NCI-H748 treated with DMSO at 0.1 percent for 48 hours (cell line): Measurements from ENCODE around the gene CTNNBL1.

ENCODE experiments used
- DNase-seq: peaks from one replicate; lab custom pipeline; 2025; lab: John Stamatoyannopoulos, UW

CTNNBL1 gene

DNA sequence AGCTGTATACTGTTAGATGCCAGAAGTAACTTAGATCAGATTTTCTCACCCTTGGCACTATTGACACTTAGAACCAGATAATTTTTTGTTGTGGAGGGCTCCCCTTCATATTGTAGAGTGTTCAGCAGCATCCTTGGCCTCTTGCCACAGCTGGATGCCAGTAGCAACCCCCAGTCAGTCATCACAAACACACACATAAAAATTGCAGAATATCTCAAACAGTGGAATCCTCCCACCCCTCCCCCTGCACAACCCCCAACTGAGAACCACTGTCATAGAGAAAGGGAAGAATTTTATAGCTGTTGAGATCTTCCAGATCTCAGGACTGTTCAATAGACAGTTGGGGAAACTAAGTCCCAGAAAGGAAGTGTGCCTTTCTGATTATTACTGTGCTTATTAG lies 127.9 kb downstream of the CTNNBL1 start:
- no peak for DNase-seq

DNA sequence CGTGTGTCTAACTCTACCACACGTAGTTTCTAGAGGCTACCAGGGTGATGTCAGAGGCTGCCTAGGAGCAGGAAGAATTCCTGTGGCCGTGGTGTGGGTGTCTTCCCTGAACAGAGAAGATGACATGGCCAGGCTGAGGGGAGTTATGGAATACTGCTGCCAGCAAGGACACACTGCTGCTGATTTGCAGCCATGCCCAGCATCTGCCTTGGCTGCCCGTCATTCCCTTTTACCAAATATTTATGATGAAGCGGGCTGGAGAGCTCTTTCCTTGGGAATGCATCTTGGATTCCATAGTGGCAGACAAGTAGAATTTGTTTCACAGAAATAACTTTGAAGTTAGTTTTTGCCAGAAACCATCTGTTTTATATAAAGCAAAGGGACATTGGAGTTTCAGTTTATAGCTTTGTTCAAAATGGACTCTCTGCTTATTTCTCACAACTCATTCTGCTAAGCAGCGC lies 128.3 kb downstream of the CTNNBL1 start:
- DNase-seq: no peak

DNA sequence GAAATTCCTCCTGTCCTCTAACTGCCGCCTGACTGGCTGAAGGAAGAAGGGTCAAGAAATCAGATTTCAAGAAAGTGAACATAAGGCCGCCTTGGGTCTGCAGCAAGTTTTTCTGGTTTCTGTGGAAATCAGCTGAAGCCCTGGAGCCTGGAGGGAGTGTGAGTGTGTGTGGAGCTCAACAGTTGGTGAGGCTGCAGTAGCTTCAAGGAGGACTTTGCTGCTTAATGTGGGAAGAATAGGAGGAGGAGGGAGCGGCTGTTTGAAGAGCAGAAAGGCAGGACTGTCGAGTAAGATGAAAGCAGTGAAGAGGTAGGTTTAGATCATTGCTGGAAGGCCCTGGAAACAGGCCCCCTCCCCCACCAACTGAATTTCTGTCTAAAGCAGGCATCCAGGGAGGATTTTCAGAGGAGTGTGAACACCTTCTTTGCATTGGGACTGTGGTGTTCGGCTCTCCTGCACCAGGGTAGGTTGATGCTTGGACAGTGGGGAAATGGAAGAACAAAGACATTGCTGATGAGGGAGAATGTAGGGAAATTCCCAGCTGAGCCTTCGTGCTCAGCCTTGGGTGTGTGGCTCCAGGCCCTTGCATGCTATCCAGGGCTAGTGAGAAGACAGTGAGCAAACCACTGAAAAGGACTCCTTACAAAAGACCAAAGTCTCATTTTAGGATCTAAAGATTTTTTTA lies 129.6 kb downstream of the CTNNBL1 start:
- no peak for DNase-seq

DNA sequence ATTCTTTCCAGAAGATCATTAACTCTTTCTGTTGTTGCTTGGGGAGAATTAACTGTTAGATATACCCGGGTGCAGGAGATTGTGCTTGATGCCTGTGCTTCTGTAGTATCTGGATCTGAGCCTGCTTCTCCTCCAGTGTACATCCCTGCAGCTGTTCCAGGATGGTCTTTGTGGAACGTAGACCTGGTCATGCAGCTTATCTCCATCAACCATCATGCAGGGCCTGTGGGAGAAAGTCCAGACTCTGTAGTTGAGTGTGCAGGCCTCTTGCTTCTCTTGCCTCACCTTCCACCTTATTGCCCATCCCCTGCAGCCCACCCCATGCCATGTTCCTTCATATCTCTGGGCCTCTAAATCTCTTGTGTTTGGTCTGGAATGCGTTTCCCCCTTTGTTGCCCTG lies 133.8 kb downstream of the CTNNBL1 start:
- no peak for DNase-seq

DNA sequence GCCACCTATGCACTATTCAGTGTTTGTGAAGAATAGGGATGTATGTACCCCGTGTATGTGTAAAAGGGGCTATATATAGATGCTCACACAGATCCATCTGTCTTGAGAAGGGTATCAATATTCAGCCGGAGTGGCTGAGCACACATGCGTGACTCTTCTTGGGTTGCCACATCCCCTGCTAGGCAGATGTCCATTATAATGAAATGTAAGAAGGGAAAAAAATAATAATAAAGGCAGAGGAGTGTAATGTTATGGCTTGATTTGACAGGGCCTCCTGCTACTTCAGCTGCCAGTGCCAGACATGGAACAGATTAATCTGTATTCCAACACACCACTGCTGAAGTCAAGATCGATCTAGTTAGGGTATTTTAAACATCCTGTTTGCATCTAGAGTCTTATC lies 134.9 kb downstream of the CTNNBL1 start:
- DNase-seq: no peak

DNA sequence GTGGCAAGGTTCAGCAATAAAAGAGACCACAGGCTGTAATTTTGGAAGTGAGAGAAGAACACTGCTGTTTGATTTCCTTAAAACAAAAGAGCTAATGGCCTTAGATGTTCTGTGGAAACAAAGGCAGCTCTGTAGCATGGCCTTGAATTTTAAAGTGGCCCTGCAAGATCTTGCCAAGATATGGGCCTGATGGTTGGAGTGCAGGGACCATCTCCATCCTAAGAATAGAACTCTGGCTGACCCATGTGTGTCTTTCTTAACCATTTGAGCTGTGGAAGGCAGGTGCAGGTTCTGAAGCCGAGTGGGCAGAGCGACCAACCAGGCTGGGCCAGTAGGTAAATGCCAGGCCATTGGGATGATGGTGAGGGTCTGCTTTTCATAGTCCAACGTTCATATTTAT lies 135.3 kb downstream of the CTNNBL1 start:
- no peak for DNase-seq

DNA sequence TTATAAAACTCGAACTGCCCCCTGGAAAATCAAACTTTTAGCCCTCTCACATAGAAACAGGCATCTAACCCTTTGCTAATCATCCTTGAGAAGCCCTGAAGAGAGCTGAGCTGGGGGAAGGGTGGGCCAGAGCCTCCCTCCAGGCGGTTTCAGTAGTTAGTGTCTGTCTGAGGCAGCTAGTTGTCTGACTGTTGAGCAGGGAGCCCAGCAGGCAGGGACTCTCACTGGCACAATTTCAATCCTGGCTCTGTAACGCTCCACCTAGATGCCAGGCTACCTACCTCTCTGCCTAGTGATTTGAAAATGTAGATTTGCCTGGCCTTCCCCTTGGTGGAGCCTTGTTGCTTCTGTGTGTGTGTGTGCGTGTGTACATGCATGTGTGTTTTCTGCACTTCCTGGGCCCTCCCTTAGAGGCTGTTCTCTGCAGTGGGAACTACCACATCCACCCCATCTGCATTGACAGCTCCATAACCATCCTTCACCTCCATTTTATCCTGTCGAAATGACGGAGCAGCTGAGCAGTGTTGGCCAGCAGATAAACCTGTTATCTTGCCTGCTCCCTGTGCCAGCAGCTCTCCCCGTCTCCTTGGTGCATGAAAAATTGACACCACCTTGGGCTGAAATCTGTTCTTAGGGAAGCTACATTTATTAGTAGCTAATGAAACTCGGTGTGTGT lies 139.5 kb downstream of the CTNNBL1 start:
- no peak for DNase-seq

DNA sequence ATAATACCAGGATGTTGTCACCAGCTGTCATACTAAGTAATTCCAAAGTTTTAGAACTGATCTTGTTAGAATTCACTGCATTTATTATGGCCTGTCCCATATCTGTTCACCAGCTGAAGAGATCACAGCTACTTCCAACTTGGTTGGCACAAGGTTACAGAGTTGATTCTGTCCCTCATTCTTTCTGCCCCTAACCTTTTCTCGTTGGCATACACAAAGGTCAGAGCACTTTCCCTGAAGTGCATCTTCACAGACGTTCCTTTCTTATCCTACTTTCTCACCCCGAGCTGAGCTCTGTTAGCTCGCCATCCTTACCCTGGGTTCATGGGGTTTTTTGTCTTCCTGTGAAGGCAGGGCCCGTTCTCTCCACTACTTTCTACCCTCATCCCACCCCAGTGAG lies 143.1 kb downstream of the CTNNBL1 start:
- no peak for DNase-seq

DNA sequence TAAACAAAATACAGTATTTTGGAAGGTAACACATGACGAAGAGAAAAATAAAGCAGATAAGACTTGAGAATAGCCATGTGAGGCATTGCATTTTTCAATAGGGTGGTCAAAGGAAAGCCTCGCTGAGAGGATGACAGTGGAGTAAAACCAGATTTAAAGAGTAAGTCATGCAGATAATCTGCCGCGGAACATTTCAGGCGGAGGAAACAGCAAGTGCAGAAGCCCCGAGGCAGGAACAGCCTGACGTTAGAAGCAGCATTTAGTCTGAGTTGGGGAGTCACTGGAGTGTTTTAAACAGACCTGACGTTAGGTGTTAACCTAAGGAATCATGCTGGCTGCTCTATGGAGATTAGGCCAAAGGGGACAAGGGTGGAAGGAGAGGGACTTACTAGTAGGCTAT lies 144.1 kb downstream of the CTNNBL1 start:
- DNase-seq: no peak

DNA sequence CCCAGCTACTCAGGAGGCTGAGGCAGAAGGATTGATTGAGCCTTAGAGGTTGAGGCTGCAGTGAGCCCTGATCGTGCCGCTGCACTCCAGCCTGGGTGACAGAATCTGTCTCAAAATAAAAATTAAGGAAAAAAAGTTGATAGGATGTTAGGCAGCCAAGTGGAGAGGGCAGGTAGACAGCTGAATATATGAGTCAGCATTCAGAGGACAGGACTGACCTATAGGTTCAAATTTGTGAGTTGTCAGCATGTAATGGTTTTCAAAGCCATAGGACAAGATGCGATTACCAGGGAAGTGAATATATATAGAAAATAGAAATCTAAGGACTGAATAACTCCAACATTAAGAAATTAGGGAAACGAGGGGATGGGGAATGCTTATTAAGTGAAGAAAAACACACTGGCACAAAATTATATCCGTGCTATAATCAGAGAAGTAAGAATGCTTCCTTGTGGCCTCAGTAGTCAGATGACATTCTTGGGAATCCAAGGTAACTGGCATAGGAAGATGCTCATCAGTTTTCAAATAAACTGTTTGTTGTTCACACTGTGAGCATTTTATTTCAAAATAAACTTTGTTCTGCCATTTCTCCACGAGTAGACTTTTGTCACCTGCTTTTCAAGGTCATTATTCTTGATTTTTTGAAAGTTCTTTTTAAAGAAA lies 145.1 kb downstream of the CTNNBL1 start:
- no peak for DNase-seq

DNA sequence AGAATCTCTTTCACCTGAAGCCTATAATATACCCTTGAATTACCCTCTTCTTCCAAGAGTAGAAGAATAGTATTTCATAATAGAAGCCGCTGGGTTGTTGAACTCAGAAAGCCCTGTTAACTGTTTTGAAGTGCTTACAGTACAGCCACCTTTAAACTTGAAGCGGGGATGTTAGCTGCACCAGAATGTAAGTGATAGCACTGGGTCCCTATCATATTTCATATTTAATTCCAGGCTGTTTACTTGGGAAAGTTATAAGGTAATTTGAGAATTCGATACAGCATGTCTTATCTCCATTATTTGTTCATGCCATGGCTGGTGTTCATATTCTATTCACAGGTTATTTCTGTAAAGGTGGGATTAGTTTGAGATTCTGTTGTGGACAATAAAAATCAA lies 145.6 kb downstream of the CTNNBL1 start:
- DNase-seq: no peak

DNA sequence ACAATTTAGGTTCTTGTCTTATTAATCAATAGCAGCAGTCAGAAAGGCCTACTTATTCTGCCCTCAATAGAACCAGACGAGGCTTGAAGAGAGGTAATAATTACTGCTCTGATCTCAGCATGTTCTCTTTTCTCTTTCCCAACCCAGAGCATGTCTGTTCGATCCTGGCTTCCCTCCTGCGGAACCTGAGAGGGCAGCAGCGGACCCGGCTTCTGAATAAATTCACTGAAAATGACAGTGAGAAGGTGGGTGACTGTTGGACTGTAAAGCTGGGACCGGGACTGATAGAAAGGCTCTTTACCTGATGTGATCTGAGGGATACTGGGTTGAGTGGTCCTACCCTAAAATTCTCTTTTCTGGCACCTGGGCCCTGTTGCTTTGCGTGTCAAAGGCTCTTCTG lies 146.1 kb downstream of the CTNNBL1 start:
- DNase-seq: no peak

DNA sequence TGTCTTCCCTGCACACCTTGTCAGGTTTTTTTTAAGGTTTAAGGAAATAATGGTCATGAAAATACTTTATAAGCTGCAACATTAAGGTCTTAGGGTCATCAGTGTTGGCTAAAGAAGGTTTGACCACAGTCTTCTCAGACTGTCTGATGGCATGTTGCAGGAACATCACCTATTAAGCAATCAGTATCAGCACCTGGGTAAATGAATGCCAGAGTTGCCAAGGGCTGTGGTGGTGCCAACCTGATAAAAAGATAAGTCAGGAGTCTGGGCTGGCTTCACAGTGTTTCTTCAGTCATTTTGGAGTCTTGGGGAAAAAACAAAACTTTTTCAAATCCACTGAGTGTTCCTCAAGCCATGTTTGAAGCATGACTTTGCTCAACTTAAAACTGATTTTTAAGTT lies 147.6 kb downstream of the CTNNBL1 start:
- no peak for DNase-seq

DNA sequence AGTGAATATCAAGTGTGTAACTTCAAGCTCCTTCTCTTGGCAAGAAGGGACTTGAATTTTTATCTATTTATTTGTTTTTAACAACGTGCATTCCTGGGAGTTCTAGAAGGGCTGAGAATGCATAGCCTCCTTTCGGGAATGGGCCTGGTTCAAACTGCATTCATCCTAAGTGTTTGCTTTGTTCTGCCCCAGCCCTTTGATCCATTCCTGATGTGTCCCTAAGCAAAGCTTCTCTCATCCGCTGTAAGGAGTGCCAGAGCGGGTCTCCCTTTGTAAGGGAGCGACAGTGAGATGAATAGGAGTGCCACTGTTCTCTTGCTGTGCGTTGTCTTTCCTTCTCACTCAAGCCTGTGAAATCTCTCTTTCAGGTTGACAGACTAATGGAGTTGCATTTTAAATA lies 148.1 kb downstream of the CTNNBL1 start:
- no peak for DNase-seq

DNA sequence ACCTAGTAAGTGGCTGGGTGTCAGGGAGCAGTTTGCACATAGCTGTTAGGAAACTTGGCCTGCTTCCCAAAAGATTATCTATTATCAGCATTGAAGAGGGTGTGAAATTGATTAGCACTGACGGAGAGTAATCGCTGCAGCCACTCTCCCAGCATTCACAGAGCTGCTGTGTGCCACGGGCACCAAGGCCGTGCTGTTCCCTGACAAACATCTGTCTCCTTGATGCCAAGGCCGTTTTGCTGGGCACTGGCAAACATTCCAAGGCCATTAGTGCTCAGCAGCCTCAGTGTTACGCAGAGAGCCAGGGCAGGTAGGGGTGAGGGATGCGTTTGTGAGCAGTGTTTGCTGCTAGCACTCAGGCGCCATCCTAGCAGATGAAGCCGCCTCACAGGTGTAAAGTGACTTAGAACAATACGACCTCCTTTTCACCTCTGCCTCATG lies 151.4 kb downstream of the CTNNBL1 start:
- DNase-seq: peak; percentile 57

DNA sequence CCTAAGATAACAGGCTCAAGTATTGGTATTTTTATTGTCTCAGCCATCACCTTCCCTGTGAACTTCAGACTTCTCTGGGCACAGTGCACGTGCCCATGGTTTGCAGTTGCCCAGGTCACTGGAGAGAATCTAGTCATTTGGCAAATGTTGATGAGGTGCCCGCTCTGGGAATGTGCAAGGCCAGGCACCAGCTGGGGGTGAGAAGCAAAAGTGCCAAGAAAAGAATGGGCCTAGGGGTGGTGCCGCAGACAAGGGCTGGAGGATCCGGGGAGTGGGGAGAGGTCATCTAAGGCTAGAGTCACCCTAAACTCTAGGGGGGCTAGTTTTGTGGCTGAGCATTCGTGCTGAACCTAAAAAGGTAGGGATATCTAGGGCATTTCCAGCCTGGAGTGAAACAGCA lies 152.0 kb downstream of the CTNNBL1 start:
- DNase-seq: no peak

DNA sequence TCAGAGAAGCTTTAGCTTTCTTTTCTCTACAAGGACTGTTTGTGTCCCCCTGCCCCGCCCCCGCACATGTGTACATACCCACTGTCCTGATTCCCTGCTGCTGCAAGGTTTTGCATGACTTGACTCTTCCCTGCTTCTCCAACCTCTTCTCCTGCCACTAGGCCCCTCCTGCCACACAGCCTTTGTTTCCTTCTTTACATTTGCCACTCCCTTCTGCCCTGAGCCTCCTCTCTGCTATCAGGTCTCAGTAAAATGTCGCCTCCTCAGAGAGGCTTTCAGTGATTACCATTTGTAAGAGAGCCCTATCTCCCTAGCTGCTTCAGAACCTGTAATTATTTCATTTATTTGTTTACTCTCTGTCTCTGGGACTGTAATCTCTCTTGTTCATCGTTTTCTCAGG lies 152.7 kb downstream of the CTNNBL1 start:
- peak; percentile 98 for DNase-seq

DNA sequence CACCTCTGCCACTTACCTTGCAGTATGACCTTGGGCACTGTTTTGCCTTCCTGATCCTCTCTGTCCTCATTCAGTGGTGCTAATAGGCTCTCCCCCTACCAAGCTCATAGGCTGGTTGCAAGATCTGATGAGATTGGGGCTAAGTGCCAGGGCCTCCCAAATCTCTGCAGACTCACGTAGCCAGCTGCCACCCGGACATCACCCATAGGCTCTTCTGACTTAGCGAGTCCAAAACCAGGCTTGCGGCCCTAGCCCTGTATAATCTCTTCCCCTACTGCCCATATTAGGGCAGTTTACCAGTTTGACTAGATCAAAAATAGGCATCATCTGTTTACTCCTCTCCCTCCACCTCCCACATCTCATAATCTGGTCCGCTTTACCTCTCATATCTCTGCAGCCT lies 154.9 kb downstream of the CTNNBL1 start:
- DNase-seq: no peak

DNA sequence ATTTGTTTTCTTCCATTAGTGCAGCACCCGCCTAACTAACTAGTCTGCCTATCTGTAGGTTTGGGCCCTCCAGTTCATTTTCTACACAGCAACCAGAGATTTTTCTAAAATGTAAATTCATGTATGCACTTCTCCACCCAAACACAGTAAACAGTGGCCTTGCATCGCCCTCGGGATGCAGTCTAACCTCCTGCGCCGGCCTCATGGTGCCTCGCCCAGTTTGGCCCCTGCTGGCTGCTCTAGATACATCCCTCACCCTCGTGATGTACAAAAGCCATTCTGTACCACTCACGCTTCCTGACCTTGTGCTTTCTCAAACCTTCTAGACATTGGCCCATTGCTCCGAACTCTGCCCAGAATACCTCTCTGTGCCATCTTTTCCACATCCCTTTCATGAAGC lies 155.3 kb downstream of the CTNNBL1 start:
- no peak for DNase-seq

DNA sequence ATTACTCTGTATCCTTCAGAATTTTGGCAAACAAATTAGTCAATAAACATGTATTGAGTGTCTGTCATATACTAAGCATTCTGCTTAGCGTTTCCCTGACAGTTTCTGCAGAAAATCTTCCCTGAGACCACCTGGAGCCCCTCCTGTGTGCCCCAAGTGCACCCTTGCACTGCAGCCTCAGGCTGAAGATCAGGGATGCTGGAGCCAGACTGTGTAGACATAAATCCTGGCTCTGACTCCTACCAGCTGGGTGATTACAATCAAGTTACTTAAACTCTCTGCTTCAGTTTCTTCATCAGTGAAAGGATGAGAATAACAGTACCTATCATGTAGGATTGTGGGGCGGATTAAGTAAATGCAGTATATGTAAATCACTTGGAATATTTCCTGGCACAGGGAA lies 155.7 kb downstream of the CTNNBL1 start:
- DNase-seq: no peak

DNA sequence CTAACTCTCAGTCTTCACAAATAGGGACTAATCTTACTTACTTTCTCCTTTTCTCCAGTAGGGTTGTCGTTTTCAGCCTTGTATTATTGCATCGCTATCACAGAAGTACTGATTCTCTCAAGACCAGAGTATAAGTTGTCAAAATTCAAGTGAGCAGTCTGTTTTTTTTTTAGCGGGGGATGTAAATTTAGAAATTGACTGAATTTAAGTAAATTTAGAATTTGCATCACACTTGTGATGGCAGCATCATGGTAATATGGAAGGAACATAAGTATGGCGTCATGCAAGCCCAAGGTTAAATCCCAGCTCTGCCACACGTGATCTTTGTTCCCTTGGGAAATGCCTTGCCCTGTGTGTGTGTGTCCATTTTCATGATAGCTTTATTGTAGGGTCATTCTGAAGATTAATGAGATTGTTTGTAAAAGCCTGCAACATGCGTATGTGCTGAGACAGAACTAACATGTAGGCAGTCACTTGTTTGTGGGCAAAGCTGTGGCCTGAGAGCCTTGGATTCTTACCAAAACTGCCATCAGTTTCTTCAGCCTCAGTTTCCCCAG lies 156.3 kb downstream of the CTNNBL1 start:
- DNase-seq: no peak

DNA sequence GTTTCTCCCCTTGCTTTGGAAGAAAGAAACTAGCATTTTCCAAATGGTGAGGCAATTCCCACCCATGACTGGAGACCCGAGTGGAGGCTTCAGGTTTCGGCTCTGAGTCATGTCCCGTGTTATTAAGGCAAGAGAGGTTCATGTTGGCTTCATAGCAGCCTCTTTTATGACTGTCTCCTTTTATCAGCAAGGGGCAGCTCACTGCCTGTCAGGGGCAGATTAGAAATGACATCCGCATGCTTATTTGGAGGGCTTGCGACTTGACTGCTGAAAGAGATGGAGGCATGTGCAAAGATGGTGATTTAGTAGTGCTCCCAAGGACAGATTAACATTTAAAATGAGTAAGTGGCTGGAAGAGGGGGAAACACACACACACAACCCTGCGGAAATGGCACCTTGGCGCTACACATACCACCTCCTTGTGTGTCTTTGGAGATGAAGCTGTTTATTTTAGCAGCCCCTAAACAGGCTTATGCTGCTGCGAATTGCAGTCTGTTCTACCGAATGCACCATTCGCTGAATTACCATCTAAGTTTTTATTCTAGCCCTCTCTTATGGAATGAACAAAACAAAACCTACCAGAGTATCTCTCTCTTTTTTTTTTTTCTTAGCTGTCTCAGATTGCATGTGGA lies 157.0 kb downstream of the CTNNBL1 start:
- DNase-seq: no peak

DNA sequence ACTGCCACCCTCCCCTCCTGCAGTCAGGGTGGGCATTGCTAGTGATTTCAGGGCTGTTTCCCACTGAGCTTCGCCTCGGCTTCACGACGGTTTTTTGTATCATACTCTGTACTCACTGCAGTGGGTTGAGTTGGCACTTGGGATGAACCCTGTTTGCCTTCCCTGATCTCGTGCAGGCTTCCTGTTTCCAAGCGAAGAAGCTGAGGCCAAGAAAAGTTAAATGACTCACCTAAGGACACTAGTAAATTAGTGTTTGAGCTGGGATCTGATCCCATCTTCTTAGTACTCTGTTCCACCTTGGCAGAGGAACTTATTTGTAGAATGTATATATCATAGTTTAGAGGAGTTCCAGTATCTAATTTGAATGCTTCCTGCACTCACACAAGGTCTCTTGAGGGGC lies 158.8 kb downstream of the CTNNBL1 start:
- DNase-seq: no peak
